Activated effector memory CD4-positive, alpha-beta T cell treated with anti-CD3 and anti-CD28 coated beads, Interleukin-2, amount 50 U/mL, for 16 hours (primary cell): ENCODE results near the gene COL27A1.

Experiments used
- DNase-seq: peaks from one replicate; pipeline ENCODE4 v3.0.0-alpha.2; 2020

The COL27A1 gene

DNA sequence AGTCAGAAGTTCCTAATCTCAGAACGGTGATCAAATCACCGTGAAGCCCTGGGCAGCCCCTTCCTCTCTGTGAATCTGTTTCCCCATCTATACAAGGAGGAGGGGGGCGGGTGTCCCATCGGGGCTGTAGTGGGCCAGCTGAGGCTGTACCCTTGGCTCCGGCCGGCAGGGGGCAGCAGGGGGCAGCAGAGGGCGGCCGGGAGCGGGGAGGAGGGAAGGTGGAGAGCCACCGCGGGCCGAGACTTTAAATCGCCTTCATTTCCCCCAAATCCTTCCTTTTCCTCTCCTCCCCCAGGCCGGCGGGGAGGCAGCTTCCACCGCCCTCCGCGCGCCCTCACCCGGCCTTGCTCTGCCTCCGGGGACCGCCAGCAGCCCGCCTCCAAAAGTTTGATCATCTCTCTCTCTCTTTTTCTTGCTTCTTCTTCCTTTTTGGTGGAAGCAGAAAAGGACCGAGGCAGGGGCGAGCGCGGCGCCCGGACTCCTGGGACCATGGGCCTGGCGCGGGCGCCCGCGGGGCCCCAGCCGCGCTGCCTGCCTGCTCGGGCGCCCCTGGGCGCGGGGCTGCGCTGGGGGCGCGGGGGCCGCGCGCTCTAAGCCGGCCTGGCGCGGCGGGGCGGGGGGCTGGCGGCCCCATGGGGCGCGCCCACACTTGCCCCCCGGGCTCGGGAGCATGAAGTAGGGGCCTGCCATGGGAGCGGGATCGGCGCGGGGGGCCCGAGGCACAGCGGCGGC lies at the start of gene COL27A1:
Gene COL27A1, plus strand, starts transcription at position 275 of the 732 bp plus-strand sequence. Its CDS starts 414 bp downstream, at position 689.
- peak; percentile 91 for DNase-seq

DNA sequence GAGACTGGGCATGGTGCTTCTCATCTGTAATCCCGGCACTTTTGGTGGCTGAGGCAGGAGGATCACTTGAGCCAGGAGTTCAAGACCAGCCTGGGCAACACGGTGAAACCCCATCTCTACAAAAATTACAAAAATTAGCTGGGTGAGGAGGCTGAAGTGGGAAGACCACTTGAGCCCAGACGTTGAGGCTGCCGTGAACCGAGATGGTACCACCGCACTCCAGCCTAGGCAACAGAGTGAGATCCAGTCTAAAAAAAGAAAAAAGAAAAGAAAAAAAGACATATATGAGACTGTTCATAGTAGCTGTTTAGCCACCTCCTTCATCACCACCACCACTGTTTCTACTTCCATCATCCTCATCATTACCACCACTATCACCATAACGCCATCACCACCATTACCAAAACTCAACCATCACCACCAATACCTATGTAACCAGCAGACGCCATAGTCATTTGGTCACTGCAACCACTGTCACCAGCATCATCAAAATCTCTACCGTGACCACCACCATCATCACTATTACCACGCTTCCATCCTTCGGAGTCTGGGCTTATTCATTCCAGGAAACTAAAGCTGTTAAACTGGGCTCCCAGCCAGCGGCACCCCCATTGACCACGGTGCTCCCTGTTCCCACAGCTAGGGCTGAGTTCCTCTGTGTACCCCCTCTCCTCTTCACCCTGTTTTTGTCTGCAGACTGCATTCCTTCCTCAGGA lies 47.9 kb upstream of the COL27A1 start:
- peak; percentile 10 for DNase-seq

DNA sequence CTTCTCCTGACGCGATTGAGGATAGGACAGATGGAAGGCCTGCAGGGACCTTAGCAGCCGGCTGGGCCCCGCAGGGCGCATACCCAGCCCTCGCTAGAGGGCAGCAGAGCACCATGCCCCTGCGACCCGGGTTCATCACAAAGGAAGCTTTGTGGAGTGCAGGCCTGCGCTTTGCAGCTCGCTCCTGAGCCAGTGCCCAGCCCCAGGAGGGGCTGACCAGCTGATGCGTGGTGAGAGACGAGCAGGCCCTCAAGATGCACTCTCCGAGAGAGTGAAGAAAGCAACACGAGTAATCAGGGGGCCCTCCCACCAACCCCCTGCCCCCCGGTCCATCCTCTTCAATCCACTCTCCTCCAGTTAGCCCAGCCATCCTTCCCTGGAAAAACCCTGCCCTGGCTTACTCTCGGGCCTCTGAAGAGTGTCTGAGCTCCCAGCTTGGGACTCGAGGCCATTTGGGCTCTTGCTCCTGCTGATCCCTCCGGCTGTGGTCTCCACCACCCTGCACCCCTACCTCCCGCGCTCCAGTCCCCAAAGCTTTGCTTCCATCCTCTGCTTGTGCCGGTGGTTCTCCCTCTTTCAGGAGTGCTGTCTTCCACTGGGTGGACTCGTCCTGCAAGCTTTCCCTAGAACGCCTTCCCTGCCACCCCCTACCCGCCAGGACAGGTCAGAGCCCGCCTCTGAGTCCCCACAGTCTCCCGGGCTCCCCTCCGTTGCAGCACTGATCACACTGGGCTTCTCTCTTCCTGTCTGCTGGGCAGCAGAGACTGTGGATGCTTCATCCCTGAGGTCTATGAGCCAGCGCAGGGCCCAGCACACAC lies 47.1 kb upstream of the COL27A1 start:
- DNase-seq = peak; percentile 79

DNA sequence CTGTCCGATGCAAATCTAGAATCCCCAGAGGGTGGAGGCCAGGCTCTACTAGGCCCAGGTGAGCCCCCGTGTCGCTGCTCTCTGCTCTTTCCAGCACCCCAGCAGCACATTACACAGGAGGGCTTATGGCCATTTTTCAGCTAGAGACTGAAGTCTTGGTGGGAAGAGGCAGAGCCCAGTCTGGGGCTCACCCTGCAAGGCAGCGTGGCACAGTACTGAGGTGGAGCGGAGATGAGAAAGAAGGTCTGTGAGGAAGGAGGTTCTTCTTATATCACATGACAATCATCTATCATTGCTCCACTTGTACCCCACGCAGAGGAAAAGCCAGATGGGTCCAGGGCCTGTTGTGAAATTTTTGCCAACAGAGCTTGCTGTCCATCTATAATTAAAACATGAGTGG lies 46.2 kb upstream of the COL27A1 start:
- peak; percentile 12 for DNase-seq

DNA sequence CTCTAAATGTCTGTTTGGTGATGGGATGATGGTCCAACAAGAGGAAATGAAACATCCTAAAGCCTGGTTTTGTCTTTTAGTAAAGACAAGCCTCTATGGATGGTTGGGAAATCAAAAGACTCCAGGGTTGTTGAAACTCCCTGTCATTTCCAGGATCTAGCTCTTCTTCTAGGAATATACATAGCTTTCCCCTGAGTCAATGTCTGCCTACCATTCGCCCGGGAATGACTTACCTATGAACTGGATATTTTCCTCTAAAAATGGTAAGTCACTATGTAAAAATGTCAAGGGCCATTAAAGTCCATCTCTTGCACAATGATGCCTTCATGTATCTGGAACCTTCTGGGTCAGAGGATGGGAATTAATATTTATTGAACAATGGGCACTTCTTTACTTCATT lies 45.2 kb upstream of the COL27A1 start:
- DNase-seq = no peak

DNA sequence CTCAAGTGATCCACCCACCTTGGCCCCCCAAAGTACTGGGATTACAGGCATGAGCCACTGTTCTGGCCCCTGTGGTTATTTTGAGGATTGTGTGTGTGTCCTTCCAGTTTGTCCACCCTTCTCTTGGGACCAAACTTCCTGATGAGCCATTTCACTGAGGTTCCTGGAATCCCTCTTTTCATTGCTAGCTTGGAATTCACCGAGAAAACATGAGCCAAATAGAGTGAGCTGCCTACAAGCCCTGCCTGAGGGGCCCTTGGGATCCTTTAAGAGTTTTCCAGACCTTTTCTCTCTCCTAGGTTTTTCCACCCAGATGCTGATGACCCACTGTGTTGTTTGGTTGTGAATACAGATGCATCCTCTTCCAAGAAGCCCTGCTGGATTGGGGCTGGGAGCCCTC lies 43.0 kb upstream of the COL27A1 start:
- DNase-seq = peak; percentile 10

DNA sequence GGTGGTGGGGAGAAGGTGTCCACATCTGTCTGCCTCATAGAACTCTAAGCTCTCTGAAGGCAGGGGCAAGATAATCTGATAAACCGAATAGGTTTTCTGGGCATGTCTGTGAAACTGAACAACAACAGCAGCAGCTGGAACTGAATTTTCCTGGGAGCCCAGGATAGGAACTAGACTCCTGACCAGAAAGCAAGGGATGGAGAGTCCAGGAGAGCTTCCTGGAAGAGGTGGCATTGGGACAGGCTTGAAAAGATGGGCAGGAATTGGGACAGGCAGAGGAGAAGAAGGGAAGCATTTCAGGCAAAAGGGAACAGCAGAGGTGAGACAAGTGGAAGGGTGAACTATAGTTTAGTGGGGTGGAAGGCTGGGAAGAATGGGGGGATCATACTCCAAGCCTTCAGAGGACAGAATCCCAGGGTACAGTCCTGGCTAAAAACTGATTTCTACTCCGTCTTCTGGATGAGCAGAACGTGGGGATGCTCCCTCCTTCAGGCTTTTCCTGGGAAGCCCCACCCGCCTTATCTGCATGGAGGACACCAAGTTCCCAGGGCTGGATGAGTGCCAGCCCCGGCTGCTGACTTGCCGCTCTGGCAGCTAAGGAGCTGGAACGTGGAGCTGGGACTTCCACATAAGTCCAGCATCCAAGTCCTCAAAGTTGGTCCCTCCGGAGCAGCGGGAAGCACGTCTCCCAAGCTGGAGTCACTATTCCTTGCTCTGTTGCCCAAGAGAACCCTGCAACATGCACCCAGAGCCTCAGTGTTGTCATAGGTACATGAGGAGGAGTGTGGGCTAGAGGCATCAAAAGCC lies 42.4 kb upstream of the COL27A1 start:
- peak; percentile 45 for DNase-seq

DNA sequence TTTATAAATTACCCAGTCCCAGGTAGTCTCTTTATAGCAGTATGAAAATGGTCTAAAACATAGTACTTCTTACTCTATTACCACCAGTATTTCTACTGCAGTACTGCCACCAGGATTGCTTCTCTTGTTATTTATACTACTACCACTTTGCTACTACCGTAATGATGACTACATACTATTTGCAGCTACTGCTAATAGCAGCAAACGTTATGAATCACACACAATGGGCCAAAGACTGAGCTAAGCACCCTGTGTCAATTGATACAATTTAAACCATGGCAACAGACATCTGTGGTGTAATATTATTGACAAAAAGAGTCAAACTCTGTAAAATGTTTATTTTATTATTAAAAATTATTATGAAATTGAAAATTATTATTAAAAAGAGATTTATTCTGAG lies 41.0 kb upstream of the COL27A1 start:
- no peak for DNase-seq

DNA sequence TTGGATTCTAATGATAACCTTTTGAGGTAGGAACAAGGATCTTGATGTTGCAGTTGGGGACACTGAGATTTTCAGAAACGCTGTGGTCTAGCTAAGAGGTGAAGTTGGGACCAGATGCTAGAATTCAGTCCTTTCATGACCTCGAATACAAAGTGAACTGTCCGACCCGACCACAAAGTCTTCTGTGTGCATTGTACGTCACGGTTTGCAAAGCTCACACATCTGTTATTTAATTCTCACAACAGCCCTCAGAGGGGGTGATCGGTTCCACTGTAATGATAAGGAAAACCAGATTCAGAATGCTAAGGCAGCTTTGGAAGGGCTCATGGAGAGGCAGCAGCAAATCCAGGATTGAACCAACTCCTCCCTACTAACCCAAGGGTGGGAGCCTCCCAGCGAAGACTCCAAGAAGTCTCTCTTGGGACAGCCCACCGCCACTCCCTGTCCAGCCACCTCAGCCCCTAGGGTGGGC lies 39.6 kb upstream of the COL27A1 start:
- no peak for DNase-seq

DNA sequence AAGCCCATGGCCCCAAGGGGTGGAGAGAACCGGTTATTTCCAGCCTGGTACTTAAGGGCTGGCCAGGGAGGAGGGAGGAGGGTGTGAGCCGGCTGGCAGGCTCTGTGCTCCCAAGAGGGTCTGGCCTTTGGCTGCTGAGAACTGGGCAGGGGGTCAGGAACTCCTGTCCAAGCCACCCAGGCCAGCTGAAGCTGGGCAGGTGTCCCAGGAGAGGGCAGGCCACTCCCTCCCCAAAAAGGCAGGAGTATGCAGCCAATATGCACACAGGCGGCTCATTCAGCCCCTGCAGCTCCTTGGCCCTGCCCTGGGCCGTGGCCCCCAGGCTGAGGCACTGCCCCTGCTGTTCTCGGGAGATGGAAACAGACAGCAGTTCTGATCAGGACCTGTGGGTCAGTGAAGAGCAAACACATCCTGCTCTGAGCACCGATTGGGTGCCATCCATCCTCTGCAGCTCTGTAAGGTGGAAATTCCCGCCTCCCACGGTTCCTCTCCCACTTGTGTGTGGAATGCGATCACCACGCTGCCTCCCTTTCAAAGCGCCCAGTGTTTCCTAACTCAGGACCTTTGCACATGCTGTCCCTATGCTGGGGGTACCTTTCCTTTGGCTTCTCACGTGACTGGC lies 39.1 kb upstream of the COL27A1 start:
- DNase-seq = peak; percentile 30

DNA sequence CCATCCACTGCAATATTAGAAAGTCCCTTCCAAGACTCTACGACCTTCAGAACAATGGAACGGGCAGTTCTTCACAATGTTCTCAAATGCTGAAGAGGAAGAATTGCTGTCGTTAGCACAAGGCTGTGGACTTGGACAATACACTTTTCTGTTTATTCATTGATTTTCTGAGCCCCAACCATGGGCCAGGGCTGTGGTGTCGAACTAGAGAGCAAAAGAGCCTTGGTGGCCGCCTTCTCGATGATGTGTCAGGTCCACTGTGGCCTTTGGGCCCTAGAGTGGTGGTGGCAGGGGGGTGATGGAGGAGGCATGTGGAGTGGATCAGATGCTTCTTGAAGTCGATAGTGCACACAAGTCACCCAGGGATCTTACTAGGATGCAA lies 37.7 kb upstream of the COL27A1 start:
- peak; percentile 9 for DNase-seq

DNA sequence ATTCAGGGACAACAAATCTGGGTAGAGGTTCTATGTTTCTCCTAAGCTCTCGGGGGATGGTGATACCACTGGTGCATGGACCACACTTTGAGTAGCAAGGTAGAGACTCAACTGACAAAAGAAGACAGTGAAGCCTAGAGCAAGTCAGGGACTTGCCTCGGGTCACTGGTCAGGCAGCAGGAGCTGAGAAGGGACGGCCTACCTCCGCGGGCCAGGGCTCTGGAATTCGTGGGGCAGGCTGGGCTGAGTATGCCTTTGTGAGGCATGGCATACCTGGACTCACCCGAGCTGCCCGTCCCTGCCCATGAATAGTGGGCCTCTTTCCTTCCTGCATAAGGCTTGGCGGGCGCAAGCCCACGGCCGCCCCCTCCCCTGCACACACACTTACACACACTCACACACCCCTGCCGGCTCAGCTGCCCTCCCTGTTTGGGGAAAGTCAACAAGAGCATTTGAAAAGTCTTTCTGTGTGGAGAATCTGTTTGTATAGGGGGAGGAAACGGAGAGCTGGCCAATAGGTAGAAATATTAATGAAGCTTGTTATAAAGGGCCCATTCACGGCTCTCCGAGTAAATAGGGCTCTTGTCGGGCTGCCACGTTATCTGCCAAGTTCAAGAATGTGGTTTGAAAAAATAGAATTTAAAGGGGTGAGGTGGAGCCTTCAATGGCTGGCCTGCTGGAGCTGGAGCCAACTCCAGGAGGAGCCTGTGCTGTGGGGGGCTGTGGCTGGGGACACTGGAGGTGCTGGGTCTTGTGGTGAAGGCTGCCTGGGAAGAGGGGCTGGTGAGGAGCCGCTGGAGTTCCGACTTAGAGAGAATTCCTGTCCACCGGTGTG lies 37.1 kb upstream of the COL27A1 start:
- peak; percentile 33 for DNase-seq

DNA sequence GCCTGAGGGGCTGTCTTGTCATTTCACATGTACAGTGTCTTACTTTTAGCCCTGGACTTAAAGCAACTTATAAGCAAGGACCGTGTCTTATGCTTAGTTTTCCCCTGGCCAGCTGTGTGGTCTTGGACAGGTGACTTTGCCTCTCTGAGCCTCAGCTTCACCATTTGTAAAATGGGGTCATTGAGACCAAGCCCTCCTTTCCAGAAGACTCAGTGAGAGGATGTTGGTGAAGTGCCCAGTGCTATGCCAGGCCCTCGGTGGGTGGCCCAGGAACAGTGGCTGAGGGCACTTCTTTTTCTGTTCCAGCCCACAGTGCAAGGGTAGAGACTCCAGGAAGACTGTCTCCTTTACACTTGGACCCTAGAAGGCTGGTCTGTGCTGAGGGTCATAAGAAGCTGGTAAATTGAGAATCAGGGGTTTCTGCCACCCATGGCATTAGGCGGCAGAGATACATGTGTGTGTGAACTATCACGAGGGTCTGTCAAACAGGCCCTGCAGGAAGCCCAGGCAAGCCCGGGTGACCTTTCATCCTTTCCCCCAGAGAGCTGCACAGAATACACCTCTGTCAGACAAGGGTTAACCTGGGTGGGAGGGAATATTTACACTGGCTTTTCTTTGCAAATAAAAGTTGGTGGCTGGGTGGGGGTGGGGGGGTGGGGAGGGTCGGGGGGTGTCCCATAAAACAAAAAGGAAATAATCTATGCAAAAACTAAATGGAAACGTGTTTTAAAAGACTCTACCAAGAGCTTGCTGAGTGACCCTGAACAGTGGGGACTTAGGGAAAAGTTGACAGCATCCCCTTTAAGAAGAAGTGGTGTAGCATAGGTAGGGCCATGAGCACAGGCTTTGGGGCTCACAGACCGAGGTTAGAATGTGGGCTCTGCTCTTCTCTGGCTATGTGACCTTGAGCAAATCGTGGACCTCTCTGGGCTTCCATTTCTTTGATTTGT lies 35.8 kb upstream of the COL27A1 start:
- peak; percentile 19 for DNase-seq

DNA sequence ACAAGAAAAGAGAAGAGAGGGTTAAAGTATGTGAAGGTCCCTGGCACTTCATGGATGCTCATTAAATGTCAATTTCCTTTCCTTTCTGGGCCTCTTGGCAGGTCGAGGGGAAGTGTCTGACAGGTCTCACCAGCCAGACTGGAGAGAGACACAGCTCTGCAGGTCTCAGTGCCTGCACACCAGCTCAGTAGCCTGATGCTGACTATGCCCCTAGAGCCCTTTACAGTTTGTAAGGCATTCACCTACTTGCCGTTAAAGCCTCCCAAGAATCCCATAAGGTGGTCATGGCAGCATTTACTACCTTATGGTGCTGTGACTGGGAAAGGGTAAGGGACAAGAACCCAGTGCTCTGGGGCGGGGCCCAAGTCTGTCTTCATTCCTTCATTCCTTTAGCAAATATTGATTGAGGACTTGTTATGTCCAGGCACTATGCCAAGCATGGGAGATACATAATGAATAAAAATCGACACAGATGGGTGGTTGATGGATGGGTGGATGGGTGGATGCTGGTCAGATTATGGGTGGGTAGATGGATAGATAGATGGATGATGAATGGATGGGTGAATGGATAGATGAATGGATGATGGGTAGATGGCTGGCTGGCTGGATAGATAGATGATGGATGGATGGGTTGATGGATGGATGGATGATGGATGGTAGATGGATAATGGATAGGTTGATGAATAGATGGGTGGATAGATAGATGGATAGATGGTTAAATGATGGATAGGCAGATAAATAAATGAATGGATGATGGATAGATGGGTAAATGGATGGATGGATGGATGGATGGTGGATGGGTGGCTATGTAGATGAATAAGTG lies 34.9 kb upstream of the COL27A1 start:
- DNase-seq = peak; percentile 45

DNA sequence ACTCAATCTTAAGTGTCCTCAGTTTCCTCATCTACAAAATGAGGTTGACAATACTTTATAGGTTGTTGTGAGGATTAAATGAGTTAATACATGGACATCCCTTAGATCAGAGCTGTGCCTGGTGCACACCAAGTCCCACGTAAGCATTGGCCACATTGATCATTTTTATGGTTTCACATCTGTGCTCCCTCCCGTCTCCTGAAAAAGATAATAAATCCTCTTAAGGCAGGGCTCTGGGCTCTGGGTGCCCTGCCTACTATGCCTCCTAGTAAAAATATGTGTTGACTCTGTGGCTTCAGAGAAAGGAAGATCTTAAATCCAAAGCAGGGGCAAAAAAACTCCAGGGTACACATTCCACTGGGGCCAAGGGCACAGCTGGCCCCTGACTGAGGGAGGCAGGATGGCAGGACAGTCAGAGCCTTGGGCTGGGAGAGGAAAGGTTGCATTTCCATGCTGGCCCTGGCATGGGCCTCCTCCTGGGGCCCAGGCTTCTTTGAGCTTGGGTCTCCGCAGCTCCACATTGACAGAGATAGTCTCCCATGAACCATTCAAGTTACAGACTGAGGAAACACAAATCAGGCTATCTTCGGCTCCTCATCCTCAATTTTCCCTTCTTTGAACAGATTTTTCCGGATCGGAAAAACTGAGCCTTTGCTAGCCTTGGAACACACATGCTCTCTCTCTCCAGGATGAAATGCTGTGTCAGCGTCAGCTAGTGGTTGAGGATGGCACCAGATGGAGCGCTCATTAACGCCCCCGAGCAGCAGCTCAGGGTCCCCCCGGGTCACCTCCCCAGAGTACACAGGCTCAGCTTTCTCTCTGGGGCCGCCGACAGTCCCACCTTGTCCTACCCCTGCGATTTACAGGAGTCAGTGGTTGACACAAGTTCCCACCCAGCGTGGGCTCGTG lies 33.9 kb upstream of the COL27A1 start:
- peak; percentile 50 for DNase-seq

DNA sequence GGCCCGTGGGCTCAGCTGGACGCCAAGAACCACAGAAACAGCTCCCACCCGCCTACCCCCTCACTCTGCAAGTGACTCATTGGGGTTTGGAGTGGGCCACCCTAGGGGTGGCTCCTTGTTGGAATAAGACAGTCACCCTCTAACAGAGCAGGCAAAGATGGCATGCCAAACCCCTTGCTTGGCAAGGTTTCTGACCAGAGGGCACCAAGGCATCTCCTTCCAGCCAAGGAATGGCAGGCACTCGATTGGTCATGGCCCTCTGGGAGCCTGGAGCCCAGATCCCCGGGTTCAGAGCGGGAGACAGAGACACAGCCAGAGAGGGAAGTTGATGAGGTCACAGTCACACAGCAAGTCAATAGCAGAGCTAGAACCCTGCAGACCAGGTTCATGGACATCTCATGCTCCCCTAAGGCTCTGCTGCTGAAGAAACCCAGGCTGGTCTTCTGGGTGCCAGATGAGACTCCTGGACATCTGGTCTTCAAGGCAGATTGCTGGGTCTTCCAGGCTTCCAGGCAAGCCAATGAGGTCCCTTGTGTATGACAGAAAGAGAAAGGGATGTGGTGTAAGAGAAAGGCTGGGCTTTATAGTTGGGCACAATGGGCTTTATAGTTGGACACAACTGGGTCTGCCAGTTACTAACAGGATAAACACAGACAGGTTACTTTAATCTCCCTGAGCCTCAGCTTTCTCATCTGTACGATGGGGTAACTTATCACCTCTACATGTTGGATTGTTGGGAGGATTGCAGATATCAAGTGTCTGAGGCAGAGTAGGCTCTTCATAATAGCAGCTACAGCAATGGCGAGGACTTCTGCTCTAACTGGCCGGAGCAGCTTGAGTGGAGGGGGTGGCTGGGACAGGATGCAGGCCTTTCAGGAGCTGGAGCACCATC lies 33.0 kb upstream of the COL27A1 start:
- DNase-seq = peak; percentile 16
